Measurements from ENCODE around the gene LAMC1.

- TF ChIP-seq CTCF (IDR thresholded peaks at IDR 0.05) (no peak), EP300 (IDR thresholded peaks at IDR 0.05) (no peak)
Measured at GRCh38 chr1:183063349-183063748, 40.1 kb downstream of the LAMC1 start.
